HuH-7.5 (cell line): ENCODE measurements around the gene LPAR3.

ENCODE experiments used
- DNase-seq: peaks from one replicate; pipeline ENCODE4 v3.0.0; 2011; ENCODE audit warnings: low spot score

Gene LPAR3

DNA sequence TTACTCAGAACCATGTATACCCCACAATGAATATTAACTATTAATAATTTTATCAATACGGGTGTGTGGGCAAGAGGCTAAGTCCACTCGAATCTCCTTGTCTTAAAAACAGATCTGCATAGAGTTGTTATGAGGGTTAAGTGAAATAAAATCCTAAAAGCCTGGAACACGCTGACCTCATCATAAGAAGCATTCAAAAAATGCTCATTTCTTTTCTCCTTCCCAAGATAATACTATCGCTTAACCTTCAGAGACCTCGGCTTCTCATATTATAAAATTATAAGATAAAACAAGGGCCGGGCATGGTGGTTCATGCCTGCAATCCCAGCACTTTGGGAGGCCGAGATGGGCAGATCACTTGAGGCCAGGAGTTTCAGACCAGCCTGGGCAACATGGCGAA lies 35.1 kb downstream of the LPAR3 start:
- no peak for DNase-seq

DNA sequence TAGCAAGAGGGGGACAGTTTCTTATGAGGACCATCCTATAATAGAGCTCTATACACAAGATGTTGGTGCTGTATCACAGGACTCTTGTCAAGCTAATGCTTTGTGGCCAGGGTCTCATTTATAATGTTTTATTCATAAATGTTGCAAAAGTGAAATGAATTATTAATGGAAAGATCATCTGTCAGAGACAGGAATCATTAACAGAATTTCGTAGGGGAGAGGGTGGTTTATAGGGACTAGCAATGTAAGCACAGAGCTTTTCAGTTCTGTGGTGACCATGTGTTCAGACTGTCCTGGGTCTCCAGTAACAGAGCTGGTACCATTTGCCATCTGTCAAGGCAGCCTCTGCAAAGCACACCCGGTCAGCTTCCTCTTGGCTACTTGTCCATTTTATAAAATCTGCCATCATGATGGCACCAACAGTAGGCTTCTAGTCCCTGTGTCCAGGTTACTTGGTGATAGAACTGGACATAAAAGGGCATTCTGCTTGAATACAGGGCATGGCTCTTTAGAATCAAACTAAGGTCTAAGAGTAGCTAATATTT lies 36.2 kb downstream of the LPAR3 start:
- no peak for DNase-seq

DNA sequence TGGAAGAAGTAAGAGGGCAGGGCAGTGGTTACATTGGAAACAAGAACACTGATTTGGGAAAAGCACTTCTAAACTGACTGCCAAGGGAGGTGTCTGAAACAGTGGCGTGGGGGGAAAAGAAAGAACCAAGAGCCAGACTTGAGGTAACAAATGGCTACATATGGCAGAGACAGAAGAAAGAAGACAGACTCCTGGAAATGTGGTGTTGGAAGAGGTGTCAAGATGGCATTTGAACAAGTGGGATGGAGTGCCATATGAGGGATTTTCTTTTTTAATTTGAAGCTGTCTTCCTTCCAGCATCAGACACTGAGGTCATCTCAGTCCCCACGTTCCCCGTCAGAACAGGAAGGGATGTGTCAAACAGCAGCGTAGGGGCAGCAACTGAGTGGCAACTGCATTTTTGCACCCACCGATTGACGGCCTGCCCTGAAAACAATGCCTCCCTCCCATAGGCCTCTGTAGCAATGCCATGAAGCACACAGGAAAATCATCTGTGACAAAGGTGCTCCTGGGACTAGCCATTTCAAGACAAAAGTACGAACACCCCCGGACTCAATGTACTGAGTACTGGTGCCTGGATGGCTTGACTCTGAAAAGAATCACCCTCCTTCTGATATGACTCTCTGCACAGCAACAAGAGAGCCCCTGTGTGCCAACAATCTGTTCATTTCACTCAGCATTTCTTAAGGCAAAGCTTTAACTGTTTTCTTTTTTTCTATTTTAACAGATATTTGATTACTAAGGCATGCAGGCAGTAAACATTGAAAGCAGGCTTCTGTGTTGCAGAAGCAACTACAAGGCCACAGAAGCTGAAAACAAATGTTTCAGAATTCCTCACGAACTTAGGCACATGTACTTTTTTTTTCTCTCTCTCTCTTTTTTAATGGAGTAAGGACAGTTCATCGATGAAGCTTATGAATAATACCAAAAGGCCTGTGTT lies 37.0 kb downstream of the LPAR3 start:
- DNase-seq, result no peak

DNA sequence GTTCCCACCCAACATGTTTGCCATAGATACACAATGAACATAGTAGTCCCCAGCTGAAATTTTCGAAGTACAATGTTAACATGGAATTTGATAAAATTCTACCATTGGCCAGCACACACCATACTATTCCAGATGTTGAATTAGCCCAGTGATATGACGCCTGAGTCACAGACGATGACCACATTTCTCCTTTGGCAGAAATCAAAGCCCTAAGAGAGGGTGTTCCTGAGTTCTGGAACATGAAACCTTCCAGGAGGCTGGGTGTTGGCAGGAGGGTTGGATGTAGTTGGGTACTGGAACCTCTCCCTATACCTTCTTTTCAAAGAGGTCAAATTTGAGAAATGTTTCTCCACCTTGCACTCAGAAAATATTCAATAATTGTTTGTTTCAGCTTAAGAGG lies 37.8 kb downstream of the LPAR3 start:
- no peak for DNase-seq

DNA sequence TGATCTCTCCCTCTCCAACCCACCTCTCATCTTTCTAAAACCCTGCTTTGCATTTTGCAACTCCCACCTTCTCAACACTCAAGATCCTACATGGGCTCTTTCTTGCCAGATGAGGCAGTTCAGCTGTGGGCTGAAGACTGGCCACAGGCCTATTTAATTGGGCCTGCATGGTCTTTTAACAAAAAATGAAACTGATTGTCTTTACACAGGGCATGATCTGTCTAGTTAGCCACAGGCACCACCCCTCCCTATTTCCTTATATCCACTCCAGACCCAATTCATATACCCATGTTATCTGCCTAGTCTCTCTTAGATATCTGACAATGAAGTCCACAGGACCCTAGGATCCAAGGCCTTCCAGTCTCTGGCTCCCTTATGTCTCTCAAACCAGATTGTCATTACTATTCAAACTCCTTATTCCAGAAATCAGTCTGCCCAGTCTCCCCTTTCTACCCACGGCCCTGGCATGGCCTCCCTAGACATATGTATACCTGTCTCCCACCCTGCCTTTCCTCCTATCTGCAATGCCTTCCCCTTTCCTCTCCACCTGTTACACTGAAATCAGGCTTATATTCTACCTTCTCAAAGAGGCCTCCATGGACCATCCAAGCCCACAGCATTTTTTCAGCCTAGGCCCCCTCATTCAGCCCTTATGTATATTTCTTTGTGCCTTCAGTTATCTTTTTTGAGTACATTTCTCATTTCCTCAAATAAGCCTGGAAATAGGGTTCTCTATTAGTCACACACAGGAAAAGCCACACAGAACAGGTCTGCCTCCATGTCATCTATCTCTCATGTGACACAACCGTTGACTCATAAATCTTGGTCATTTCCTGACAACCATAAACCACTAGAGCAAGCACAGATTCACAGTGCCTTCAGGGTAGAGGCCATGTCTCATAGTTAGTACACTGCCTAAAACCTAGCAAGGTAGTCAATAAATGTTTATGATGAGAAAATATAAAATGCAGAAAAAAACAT lies 39.0 kb downstream of the LPAR3 start:
- DNase-seq, result no peak

DNA sequence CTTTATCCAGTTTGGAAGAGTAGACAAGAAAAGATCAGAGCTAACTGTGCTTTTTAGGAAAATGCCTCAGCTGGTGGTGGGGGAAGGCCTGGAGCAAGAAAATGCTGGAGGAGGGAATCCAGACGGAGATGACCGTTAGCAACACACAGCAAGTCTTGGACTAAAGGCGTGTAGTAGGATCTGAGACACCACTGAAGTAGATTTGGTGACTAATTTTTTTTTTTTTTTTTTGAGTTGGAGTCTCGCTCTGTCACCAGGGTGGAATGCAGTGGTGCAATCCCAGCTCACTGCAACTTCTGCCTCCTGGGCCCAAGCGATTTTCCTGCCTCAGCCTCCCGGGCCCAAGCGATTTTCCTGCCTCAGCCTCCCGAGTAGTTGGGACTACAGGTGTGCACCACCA lies 41.2 kb downstream of the LPAR3 start:
- DNase-seq, result no peak

DNA sequence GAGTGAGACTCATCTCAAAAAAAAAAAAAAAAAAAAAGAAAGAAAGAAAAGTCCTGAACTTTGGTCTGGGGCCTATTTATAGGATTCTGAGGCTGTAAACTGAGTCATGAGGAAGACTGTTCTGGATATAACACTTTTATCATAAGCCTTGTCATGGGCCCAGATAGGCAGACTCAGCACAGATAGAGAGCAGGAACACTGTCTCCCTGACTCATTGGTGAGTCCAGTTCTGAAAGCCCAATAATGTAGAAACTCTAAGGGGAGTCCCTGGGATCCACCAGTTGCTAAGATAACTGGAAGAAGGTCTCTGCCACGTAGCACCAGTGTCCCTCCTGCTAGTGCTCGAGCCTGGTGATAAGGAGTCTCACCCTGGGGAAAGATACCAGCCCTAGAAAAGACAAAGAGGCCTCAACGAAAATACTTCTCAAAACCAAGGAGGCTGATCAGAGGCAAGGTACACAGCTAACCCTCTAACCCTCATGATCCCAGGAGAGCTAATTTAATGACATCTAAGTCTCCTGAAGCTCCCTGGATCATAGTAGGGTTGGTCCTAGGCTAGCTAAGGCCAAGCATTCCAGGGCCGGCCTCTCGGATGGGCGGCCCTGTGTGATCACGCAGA lies 43.5 kb downstream of the LPAR3 start:
- DNase-seq, result no peak

DNA sequence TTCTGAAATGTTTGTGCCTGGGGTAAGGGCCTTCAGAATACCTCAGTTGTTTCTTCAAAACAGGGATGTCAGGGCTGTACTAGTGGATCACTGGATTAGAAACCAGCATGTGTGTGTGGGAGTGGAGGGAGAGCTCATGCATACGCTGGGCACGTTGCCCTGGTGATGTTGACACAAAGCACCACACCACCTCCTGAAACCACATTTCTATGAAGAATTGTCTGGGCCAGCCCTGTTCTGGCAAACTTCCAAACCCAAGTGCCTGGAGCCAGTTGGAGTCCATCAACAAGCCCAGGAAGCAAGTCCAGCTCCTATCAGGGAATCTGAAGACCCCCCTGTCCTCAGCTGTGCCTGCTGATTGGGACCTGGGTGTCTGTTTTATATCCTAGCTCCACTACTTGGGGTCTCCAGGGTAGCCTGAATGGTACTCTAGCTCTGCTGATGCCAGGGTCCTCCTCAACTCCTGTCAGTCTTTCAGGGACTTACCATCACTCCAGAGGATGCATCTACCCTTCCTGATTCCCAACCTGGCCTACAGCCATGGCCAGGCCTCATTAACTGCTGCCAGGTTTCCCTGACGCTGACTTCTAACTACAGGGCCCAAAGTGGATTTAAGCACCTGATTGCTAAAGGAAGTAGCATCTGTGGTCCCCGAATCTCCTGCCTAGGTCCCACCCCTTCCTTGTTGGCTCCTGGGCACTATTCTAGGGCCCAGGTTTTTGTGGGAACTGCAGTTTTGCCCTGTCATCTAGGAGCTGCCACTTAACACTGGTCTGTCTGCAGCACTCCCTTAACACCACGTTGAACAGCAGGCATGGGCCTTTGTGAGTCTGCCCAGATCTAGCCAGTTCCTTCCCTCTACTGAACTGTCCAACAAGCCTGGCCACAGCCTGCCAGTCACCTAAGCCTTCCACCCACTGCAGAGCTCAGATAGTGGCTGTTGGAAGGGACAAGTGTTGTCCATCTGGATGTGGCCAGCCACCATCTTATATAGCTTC lies 45.5 kb downstream of the LPAR3 start:
- DNase-seq, result no peak

DNA sequence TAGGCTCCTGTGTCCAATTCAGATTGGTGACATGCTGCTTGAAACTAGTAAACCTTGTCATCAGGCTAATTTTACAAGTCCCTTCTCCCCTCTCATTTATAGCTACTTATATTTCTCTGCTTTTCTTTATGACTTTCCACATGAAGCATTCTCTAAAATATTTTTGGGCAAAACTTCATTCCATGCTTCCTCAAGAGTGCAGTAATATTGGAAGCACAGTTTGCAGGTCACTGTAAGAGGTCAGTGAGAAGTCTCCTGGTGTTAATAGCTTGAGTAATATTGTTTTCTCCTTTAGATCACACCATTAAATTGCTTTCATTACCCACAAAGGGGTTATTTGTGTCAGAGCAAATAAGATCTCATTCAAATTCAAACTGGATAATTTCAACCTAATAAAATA lies 46.6 kb downstream of the LPAR3 start:
- DNase-seq, result no peak

DNA sequence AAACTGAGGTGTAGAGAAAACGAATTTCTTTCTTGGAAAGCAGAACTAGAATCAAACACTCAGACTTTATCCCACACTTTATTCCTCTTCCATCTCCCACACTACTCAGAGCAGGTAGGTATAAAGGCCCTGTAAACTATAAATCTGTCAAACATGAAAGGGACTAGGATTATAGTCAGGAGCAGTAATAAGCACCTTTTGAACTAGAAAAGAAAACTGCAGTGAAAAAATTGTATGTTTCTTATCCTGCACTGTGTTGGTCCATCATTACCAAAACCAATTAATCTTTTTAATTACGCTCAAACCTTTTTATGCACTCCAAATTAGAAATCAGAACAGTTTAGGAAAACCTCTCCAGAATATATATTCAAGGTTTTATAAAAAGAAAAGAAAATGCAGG lies 47.6 kb downstream of the LPAR3 start:
- DNase-seq, result no peak

DNA sequence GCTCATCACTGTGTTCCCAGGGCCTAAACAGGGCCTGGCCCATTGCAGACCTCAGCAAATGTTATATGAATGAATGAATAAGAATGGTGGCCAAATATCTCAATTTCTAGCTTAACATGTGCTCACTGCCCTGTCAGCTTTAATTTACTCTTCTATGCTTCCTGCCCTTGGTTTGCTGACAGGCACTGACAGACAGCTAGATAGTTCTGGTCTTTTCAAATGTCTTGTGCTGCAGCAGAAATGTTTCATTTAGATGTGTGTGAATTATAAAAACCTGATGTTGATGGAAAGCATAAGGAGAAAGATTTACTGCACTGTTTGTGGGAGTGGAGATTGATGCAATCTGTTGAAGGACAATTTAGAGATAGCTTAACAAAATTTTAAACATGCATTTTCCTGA lies 48.9 kb downstream of the LPAR3 start:
- no peak for DNase-seq

DNA sequence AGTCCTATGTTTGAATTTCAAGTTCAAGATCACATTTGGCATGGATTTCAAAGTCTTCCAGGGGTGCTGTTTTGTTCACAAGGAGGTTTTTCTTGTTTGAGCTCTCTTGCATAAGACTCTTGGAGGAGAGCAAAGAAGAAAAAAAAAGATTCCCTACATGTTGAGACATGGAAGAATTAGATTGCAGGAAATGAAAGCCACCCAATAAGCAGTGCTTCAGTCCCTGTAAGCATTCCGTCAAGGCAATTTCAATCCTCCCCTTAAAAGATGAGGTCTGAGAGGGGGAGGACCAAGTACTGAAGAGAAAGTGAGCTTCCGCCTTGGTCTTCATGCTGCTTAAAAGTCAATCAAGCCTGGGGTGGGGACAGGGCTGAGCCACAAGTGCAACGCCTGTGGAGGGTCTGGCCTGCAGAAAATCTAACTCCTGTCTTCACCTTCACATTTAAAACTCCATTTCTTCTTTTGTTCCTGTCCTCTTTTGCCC lies 50.2 kb downstream of the LPAR3 start:
- DNase-seq, result no peak

DNA sequence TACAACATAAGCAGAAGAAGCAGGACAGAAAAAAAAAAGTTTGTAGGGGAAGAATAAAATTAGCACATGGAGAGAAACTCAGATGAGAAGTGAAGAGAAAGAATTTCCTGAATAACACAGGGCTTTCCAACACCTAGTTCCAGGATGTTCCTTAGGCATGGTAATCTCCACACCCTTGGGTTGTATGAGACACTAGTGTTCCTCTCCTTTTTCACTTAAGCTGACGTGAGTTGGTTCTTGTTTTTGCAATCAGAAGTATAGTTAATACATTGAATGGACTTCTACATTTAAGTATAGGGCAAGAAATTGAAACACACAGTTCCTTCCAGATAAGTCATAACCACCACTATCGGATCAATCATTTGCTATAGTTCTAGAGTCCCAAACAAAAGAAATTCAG lies 51.0 kb downstream of the LPAR3 start:
- DNase-seq, result no peak

DNA sequence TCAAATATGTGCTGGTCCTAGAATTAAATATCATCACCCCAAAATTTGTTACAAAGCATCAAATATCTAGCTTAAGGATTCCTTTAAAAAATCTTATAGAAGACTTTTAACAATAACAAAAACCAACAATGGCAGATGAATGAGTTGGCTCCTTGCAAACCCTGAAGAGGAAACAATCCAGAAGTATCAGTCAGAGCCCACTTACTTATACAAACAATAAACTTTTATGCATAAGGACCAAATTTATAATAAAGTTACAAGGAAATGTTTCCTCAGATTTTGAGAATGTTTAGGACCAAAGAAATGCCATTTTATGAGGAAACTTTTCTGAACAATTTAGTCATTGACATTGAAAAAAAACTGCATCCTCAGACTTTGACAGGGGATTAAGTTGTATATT lies 52.7 kb downstream of the LPAR3 start:
- no peak for DNase-seq

DNA sequence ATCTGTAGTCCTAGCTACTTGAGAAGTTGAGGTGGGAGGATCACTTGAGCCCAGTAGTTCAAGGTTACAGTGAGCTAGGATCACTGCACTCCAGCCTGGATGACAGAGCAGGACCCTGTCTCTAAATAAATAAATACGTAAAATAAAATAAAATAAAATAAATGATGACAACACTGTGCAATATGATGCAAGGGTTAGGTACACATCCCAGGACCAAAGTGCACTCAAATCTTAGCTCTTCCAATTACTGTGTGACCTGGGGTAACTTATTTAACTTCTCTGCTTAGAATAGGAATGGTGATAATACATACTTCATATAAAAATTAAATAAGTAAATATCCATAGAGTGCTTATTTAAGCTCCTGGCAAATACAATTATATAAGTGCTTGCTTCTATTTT lies 53.5 kb downstream of the LPAR3 start:
- no peak for DNase-seq

DNA sequence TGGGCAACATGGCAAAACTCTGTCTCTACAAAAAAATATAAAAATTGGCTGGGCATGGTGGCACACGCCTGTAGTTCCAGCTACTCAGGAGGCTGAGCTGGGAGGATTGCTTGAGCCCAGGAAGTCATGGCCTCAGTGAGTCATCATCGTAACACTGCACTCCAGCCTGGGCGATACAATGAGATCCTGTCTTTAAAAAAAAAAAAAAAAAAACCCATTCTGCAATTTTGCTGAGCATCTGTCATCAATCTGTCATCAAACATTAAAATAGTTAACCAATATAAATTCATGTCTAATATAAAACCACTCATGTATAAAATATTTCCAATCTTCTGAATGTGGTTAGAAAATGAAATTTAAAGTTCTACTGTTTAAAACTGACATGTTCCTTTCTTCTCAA lies 56.9 kb downstream of the LPAR3 start:
- DNase-seq, result no peak

DNA sequence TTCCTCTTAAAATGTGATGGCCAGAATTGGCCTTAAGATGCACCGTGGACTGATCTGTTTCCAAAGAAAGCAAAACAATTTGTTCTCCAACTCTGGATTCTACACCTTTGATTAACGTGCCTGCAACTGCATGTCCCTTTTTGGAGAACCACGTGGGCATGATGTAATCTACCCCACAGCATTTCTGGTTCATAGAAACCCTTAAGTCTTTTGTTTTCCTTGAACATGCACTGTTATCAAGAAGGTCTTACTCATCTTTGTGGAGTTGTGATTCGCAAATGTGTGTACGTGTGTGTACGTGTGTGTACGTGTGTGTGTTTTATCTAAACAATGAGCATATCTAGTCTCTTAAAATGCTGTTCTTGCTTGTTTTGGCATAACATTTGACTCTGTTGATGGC lies 57.8 kb downstream of the LPAR3 start:
- DNase-seq, result no peak

DNA sequence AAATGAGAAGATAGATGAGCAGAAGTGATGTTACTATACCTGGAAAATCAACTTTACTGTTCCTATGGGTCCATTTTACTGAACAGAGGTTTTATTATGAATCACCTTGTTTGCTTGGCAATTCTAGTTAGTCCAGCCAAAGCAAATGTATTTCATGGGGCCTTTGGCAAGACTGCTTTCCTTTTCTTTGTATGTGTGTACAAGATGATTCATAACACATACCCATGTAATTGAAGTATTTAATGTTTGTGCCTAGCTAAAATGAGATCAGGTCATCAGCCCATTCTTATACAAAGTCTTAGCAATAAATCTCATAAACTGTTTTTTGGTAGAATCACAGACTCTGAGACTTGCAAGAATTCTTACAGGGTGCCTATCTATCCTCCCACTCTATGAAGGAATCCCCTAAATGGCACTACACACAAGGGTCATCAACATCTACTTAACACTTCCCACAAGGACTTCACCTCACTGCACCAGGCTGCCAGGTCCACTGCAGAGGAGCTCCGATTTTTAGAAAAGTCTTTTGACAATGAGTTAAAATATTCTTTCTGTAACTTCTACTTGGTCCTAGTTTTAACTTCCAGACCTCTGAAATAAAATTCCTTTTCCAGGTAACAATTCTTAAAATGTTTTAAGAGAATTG lies 58.5 kb downstream of the LPAR3 start:
- no peak for DNase-seq

DNA sequence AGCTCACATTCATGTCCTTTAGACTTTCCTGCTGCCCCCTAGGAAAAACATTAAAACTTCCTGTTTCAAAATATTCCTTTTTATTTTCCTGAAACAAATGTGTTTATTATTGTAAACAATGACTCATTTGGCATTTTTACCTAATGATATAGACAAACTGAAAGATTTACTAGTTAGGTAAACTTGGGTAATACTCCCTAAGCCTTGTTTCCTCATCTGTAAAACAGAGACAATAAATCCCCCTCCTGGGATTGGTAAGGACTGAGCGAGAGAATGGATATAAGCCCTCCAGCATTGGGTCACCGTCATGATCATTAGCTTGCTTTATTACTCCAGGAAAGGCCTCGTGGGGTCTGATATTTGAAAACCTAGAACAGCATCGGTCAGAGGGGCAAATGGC lies 59.8 kb downstream of the LPAR3 start:
- DNase-seq, result no peak

DNA sequence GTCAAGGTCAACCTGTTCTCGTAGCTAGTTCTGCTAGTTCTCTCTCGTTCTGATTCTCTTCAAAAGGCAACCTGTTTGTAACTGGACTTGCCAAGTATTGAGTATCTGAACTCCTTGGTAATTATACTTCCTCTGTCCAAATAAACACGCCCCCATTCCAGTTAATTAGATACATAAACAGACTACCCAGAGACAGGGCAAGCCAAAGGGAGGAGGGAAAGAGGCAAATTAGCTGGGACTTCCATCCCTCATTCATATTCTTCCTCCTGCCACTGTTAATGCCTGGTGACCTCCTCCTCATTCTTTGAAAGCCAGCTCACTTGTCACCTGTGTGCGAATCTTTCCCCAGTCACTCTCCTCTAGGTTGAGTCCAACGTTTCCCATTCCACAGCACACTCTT lies 62.9 kb downstream of the LPAR3 start:
- DNase-seq, result no peak
